Head of caudate nucleus (tissue), 42 donors: ENCODE measurements around the gene TSKS.
"Not testable (repeated sequence)": the region's sequence is repeated elsewhere in the genome, so short reads cannot be mapped to it uniquely, and the experiment has no call there.

Experiments used
- DNase-seq, 42 donors: peaks; one replicate each; pipeline versions ENCODE4 v3.0.0 to v3.0.0-alpha.2; 2020 to 2021; ENCODE audit warnings: mixed read lengths in 7 of 42
- intact Hi-C: fragments of 100-400 bp; cut with DNase I; formaldehyde crosslinking; loops from one replicate; pipeline ENCODE4 v1.15.0; 2022

TSKS gene

GRCh38 chr19:49741210-49741844 lies 21.8 kb downstream of the TSKS start:
- DNase-seq: no peak

GRCh38 chr19:49739933-49740332 lies 23.2 kb downstream of the TSKS start:
- DNase-seq: no peak
- intact Hi-C loops: no loop called here

More at GRCh38 chr19:49741210-49741844, 21.8 kb downstream of the TSKS start:
- intact Hi-C loops: no loop called here

GRCh38 chr19:49739098-49739497 lies 24.0 kb downstream of the TSKS start:
- intact Hi-C loops: no loop called here
- no peak for DNase-seq

- intact Hi-C loops: no loop called here
- DNase-seq: no peak
These were observed 24.8 kb downstream of the TSKS start for GRCh38 chr19:49738268-49738667.

GRCh38 chr19:49730166-49730565 lies 32.9 kb downstream of the TSKS start:
- DNase-seq: no peak
- intact Hi-C loops: no loop called here

GRCh38 chr19:49727217-49728030 lies 35.7 kb downstream of the TSKS start:
- intact Hi-C loops: no loop called here
- DNase-seq: peak in 4 of 42 donors; percentile 4 to 40 (median 38)

GRCh38 chr19:49719420-49719819 lies 43.7 kb downstream of the TSKS start:
- DNase-seq, intact Hi-C loops: not testable (repeated sequence)

- intact Hi-C loops: no loop called here
- DNase-seq: no peak
These were observed 44.1 kb downstream of the TSKS start for GRCh38 chr19:49718991-49719390.

- intact Hi-C loops: no loop called here
- no peak for DNase-seq
These were observed 44.6 kb downstream of the TSKS start for GRCh38 chr19:49718511-49718910.

GRCh38 chr19:49716154-49716553 lies 47.0 kb downstream of the TSKS start:
- intact Hi-C loops: no loop called here
- no peak for DNase-seq

GRCh38 chr19:49713236-49713845 lies 49.8 kb downstream of the TSKS start:
- DNase-seq: no peak
- intact Hi-C loops: no loop called here

- DNase-seq: peak in 19 of 42 donors; percentile 10 to 55 (median 33)
- intact Hi-C loops: no loop called here
These were observed 50.7 kb downstream of the TSKS start for GRCh38 chr19:49712397-49712859.

GRCh38 chr19:49710372-49710951 lies 52.6 kb downstream of the TSKS start:
- no peak for DNase-seq
- intact Hi-C loops: no loop called here

- no peak for DNase-seq
- intact Hi-C loops: no loop called here
These were observed 57.2 kb downstream of the TSKS start for GRCh38 chr19:49705919-49706318.

- DNase-seq: no peak
- intact Hi-C loops: no loop called here
These were observed 58.0 kb downstream of the TSKS start for GRCh38 chr19:49704888-49705642.

- intact Hi-C loops: no loop called here
- DNase-seq: no peak
These were observed 61.8 kb downstream of the TSKS start for GRCh38 chr19:49701271-49701786.

GRCh38 chr19:49700563-49700962 lies 62.5 kb downstream of the TSKS start:
- intact Hi-C loops: no loop called here

GRCh38 chr19:49699364-49699763 lies 63.7 kb downstream of the TSKS start:
- DNase-seq: no peak
- intact Hi-C loops: no loop called here

More at GRCh38 chr19:49700563-49700962, 62.5 kb downstream of the TSKS start:
- no peak for DNase-seq

GRCh38 chr19:49696865-49697264 lies 66.2 kb downstream of the TSKS start:
- intact Hi-C loops: no loop called here
- DNase-seq: no peak
